ENCODE measurements around the gene EBI3.

DNA sequence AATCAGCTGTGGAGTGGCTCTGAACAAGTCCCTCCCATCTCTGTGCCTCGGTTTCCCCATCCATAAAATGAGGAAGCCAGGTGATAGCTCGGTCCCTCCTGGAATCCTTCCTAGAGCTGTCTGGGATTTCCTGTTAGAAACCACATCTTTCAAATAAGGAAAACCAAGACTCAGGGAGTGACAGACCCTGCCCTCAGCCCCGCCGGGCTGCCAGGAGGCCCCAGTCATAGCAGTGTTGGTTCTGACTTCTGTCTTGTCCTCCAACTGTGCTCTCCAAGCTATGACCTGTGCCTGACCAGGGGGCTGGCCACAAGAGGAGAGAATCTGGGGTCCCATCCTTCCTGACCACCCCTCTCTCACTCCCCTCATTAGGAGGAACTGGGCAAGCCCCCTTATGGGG is 48.7 kb downstream of the EBI3 start:
- no peak for TF ChIP-seq RCOR1 (IDR thresholded peaks at IDR 0.05; ENCODE audit: low read length)
- no peak for TF ChIP-seq SIN3A (IDR thresholded peaks at IDR 0.05; ENCODE audit: borderline replicate concordance, low read depth, low read length)
- TF ChIP-seq, protein P1, sequence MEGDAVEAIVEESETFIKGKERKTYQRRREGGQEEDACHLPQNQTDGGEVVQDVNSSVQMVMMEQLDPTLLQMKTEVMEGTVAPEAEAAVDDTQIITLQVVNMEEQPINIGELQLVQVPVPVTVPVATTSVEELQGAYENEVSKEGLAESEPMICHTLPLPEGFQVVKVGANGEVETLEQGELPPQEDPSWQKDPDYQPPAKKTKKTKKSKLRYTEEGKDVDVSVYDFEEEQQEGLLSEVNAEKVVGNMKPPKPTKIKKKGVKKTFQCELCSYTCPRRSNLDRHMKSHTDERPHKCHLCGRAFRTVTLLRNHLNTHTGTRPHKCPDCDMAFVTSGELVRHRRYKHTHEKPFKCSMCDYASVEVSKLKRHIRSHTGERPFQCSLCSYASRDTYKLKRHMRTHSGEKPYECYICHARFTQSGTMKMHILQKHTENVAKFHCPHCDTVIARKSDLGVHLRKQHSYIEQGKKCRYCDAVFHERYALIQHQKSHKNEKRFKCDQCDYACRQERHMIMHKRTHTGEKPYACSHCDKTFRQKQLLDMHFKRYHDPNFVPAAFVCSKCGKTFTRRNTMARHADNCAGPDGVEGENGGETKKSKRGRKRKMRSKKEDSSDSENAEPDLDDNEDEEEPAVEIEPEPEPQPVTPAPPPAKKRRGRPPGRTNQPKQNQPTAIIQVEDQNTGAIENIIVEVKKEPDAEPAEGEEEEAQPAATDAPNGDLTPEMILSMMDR (IDR thresholded peaks at IDR 0.05) = no peak
- no peak for TF ChIP-seq YY1 (IDR thresholded peaks at IDR 0.05; ENCODE audit: low read depth)
- TF ChIP-seq REST (IDR thresholded peaks at IDR 0.05; ENCODE audit: low read depth, low read length) = no peak
- no peak for TF ChIP-seq CHD2 (IDR thresholded peaks at IDR 0.05; ENCODE audit: low read length, partially characterized antibody)
- TF ChIP-seq MXI1 (IDR thresholded peaks at IDR 0.05; ENCODE audit: low read depth, low read length) = no peak

Measured in SK-N-SH (cell line).